H1 (cell line): ENCODE measurements around the gene ZPBP2. TPM values are rescaled to one million over a fixed set of nuclear protein-coding genes. Genes with fewer than 3 reads are reported as not detected.

Source experiments
- CEBPB ChIP-seq: IDR thresholded peaks from 2 replicates; pipeline ENCODE4 v1.6.1; 2012; ENCODE audit warnings: low read depth, low read length
- CREB1 ChIP-seq: IDR thresholded peaks from 2 replicates; pipeline ENCODE4 v1.6.1; 2012; ENCODE audit warnings: inconsistent platforms
- FOSL1 ChIP-seq: IDR thresholded peaks from 2 replicates; pipeline ENCODE4 v1.6.1; 2011; ENCODE audit warnings: mild to moderate bottlenecking, low read depth, low read length, moderate library complexity; ENCODE audit not compliant: insufficient read depth
- HDAC2 ChIP-seq, 2 experiments: fragments of 300-600 bp in 1 of 2; sonication (generic) in 1 of 2; IDR thresholded peaks; 2 replicates each; pipeline ENCODE4 v1.6.1; 2011 to 2012; ENCODE audit warnings: low read depth in 2 of 2, low read length in 2 of 2, mild to moderate bottlenecking in 2 of 2, moderate library complexity in 2 of 2, borderline replicate concordance in 1 of 2, inconsistent platforms in 1 of 2
- YY1 ChIP-seq: IDR thresholded peaks from 2 replicates; pipeline ENCODE4 v1.6.1; 2011; ENCODE audit warnings: low read depth, mild to moderate bottlenecking, low read length
- polyA plus RNA-seq, 7 experiments: library from polyadenylated mRNA; depleted of rRNA in 3 of 7; stranded (reverse) in 5 of 7; unstranded in 2 of 7; fragments of >200 nt in 5 of 7; fragments of 200-250 nt in 2 of 7; gene quantifications; 1 replicate in 5 of 7; 2 replicates in 1 of 7; 4 replicates in 1 of 7; pipeline versions ENCODE4 v1.2.1 to v1.2.3, GENCODE V29; 2011 to 2013; ENCODE audit warnings: missing spikeins in 2 of 7, mixed read lengths in 2 of 7
- total RNA-seq: library from RNA; stranded (reverse); fragmentation: NEBNext Ultra II Directional; extraction: Animal tissue kit (Norgen Biotek cat#: 25700); gene quantifications from 2 replicates; pipeline ENCODE4 v1.2.1, GENCODE V29; 2021

ZPBP2 gene
- total and polyA plus RNA-seq, 2 of the 8 experiments (the other 6 are each of a cell fraction or from before 2014, with no cell fraction given) = not detected

DNA sequence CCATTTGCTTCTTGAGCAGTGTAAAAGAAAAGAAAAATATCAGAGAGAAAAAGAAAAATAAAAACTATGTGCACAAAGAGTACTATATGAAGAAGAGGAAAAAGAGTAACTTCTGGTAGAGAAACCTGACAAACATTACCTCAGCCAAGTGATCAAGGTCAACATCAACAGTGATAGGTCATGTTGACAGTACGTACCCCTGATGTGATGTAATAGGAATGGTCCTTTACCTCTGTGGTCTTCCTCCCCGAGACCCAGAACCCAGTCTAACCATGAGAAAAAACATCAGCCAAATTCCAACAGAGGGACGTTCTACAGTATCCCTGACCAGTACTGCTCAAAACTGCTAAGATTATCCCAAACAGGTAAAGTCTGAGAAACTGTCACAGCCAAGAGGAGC is 46.0 kb downstream of the ZPBP2 start (continued):
- no peak for TF ChIP-seq YY1
- TF ChIP-seq FOSL1 = no peak
- no peak for TF ChIP-seq CEBPB
- TF ChIP-seq CREB1 = no peak
- no peak for TF ChIP-seq HDAC2 (IDR thresholded peaks at IDR 0.05; ENCODE audit: borderline replicate concordance in 1 of 2, low read depth in 2 of 2, low read length in 2 of 2)
